ENCODE measurements around the gene IL22.

GRCh38 chr12:68271346-68271745 is 17.9 kb upstream of the IL22 start:
- TF ChIP-seq, protein P1, sequence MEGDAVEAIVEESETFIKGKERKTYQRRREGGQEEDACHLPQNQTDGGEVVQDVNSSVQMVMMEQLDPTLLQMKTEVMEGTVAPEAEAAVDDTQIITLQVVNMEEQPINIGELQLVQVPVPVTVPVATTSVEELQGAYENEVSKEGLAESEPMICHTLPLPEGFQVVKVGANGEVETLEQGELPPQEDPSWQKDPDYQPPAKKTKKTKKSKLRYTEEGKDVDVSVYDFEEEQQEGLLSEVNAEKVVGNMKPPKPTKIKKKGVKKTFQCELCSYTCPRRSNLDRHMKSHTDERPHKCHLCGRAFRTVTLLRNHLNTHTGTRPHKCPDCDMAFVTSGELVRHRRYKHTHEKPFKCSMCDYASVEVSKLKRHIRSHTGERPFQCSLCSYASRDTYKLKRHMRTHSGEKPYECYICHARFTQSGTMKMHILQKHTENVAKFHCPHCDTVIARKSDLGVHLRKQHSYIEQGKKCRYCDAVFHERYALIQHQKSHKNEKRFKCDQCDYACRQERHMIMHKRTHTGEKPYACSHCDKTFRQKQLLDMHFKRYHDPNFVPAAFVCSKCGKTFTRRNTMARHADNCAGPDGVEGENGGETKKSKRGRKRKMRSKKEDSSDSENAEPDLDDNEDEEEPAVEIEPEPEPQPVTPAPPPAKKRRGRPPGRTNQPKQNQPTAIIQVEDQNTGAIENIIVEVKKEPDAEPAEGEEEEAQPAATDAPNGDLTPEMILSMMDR (IDR thresholded peaks at IDR 0.05): no peak
- no peak for TF ChIP-seq EP300 (IDR thresholded peaks at IDR 0.05)
- no peak for TF ChIP-seq POLR2A (IDR thresholded peaks at IDR 0.05)
- TF ChIP-seq POLR2AphosphoS5 (IDR thresholded peaks at IDR 0.05): no peak

Measured in stomach (tissue), 4 donors.